ENCODE results near the gene SAAL1. TPM values are rescaled to one million over a fixed set of nuclear protein-coding genes. Genes with fewer than 3 reads are reported as not detected.

The SAAL1 gene
- total RNA-seq, 1 experiment from 2014 or later, result 43.5 TPM

GRCh38 chr11:18036456-18036855 is 69.4 kb downstream of the SAAL1 start:
- H4K20me1 ChIP-seq (ENCODE audit: control insufficient read depth, insufficient read depth, insufficient read length), result no peaks in the 10 kb centered on the region
- Mint-ChIP-seq H3K36me3 (ENCODE audit: insufficient read depth in 1 of 3, low read depth in 3 of 3) (no peaks in the 10 kb centered on the region), H3K4me1 (no peaks in the 10 kb centered on the region), H3K9me3 (no peaks in the 10 kb centered on the region), H3K27me3 (ENCODE audit: low read depth) (0 out of 2 replicates have a peak, but pooled peaks cover 2% of the 10 kb centered on the region), H3K27ac (no peak overlapping the region), H3K4me3 (no peak overlapping the region)
- H3K56ac ChIP-seq (ENCODE audit: insufficient read length, low read depth, low read length), result no peak overlapping the region
- H4K5ac ChIP-seq (ENCODE audit: insufficient read length, low read depth, low read length), result no peak overlapping the region
- no peak overlapping the region for H4K8ac ChIP-seq (replicated peaks; ENCODE audit: insufficient read length, low read depth, low read length)
- H4K91ac ChIP-seq (ENCODE audit: insufficient read length, low read depth, low read length), result no peak overlapping the region
- H3K23me2 ChIP-seq (ENCODE audit: insufficient read length, low read depth, low read length, poor library complexity, severe bottlenecking), result no peaks in the 10 kb centered on the region
- H3K79me2 ChIP-seq (ENCODE audit: insufficient read depth, low read length), result no peaks in the 10 kb centered on the region
- no peaks in the 10 kb centered on the region for H3K9me3 ChIP-seq (ENCODE audit: control insufficient read depth, low read depth, low read length)
- H3K14ac ChIP-seq (ENCODE audit: insufficient read depth, low read length), result no peak overlapping the region
- no peak overlapping the region for H3K4ac ChIP-seq (ENCODE audit: low read depth, low read length)
- H3K18ac ChIP-seq (ENCODE audit: insufficient read length, low read depth, low read length), result no peak overlapping the region
- no peaks in the 10 kb centered on the region for H3K27me3 ChIP-seq (ENCODE audit: insufficient read depth, low read length)
- H3K79me1 ChIP-seq (ENCODE audit: insufficient read depth, low read depth, low read length, poor library complexity, severe bottlenecking), result no peaks in the 10 kb centered on the region
- no peak for TF ChIP-seq CTCF (conservative IDR thresholded peaks at IDR 0.05)
- no peak overlapping the region for H2BK15ac ChIP-seq (ENCODE audit: low read depth, low read length)
- no peak overlapping the region for H2AFZ ChIP-seq (ENCODE audit: low read length)
- H3K4me1 ChIP-seq (ENCODE audit: insufficient read depth, low read length), result no peaks in the 10 kb centered on the region
- no peak overlapping the region for H3K23ac ChIP-seq (ENCODE audit: insufficient read length, low read depth, low read length)
- no peak overlapping the region for H2BK12ac ChIP-seq (ENCODE audit: insufficient read length, low read depth, low read length)
- no peak overlapping the region for H3K9ac ChIP-seq (ENCODE audit: extremely low read depth, insufficient read length, low read length)
- H2AK5ac ChIP-seq (ENCODE audit: insufficient read length, low read length), result no peak overlapping the region
- no peak overlapping the region for H2BK20ac ChIP-seq (ENCODE audit: low read depth, low read length, poor library complexity, severe bottlenecking)
- H2BK120ac ChIP-seq (ENCODE audit: low read depth, low read length, poor library complexity, severe bottlenecking), result no peak overlapping the region
- H3T11ph ChIP-seq (ENCODE audit: low read length), result no peak overlapping the region
- H3K4me2 ChIP-seq (ENCODE audit: insufficient read depth, insufficient read length, low read length), result no peak overlapping the region
- no peak for DNase-seq
- H2BK5ac ChIP-seq (ENCODE audit: insufficient read length, low read length), result no peak overlapping the region
- H3K27ac ChIP-seq (ENCODE audit: insufficient read length, low read depth, low read length), result no peak overlapping the region

Other genes with a start within 250 kb of the SAAL1 start
- gene SERGEF, start 93.0 kb downstream of the SAAL1 start, total RNA-seq (2021), result 29.5 and 31.4 TPM in 2 replicates
- 0.07 and 0.17 TPM in 2 replicates for gene TPH1, start 59.8 kb downstream of the SAAL1 start, total RNA-seq (2021)
- not detected in 2 replicates for gene MRGPRX3, start 26.5 kb upstream of the SAAL1 start, total RNA-seq (2021)
- not detected in 2 replicates for gene MRGPRX4, start 66.8 kb upstream of the SAAL1 start, total RNA-seq (2021)
- not detected in 2 replicates for gene SAA4, start 130.7 kb upstream of the SAAL1 start, total RNA-seq (2021)
- gene SAA2, start 142.6 kb upstream of the SAAL1 start, total RNA-seq (2021), result not detected in 2 replicates
- gene SAA1, start 160.2 kb upstream of the SAAL1 start, total RNA-seq (2021), result not detected in 2 replicates
- 15.4 TPM in 2 replicates for gene HPS5, start 216.1 kb upstream of the SAAL1 start, total RNA-seq (2021)
- 39.4 and 39.5 TPM in 2 replicates for gene GTF2H1, start 216.5 kb upstream of the SAAL1 start, total RNA-seq (2021)

All from H9 (cell line).